Type B pancreatic cell (in vitro differentiated cells): ENCODE measurements around the gene HCFC1. TPM values are rescaled to one million over a fixed set of nuclear protein-coding genes. Genes with fewer than 3 reads are reported as not detected.

Experiments
- DNase-seq: peaks from one replicate; pipeline ENCODE4 v3.0.0; 2021; ENCODE audit warnings: mixed read lengths; ENCODE audit not compliant: unreplicated experiment; ENCODE audit errors: extremely low spot score
- H3K27ac Mint-ChIP-seq: 2 replicates; pipeline ENCODE4 v1.8.0; 2021; ENCODE audit warnings: mild to moderate bottlenecking, mixed read lengths
- H3K27me3 Mint-ChIP-seq: 2 replicates; pipeline ENCODE4 v1.8.0; 2021; ENCODE audit warnings: mixed read lengths
- H3K36me3 Mint-ChIP-seq: 2 replicates; pipeline ENCODE4 v1.8.0; 2021; ENCODE audit warnings: mixed read lengths
- H3K4me1 Mint-ChIP-seq: one replicate; pipeline ENCODE4 v1.8.0; 2021; ENCODE audit warnings: mixed read lengths; ENCODE audit not compliant: unreplicated experiment
- H3K4me3 Mint-ChIP-seq: 2 replicates; pipeline ENCODE4 v1.8.0; 2021; ENCODE audit warnings: mild to moderate bottlenecking, mixed read lengths
- H3K9me3 Mint-ChIP-seq: 2 replicates; pipeline ENCODE4 v1.8.0; 2021; ENCODE audit warnings: mixed read lengths
- CTCF ChIP-seq: fragments of 200-600 bp; sonication (generic); conservative IDR thresholded peaks from 2 replicates; pipeline ENCODE4 v1.5.0; 2021; ENCODE audit warnings: antibody characterized with exemption, mild to moderate bottlenecking
- total RNA-seq: library from RNA; stranded (reverse); gene quantifications from 2 replicates; pipeline ENCODE4 v1.2.1, GENCODE V29; 2021; ENCODE audit warnings: low replicate concordance

HCFC1 gene
- total RNA-seq, 1 donor from 2014 or later, result 98.0 TPM

GRCh38 chrX:153909980-153910360 is 61.6 kb downstream of the HCFC1 start:
- no peak overlapping the region for H3K27ac Mint-ChIP-seq
- no peaks in the 10 kb centered on the region for H3K36me3 Mint-ChIP-seq
- TF ChIP-seq CTCF, result no peak
- H3K4me3 Mint-ChIP-seq, result no peak overlapping the region
- no peaks in the 10 kb centered on the region for H3K9me3 Mint-ChIP-seq
- no peaks in the 10 kb centered on the region for H3K27me3 Mint-ChIP-seq
- no peaks in the 10 kb centered on the region for H3K4me1 Mint-ChIP-seq
- no peak for DNase-seq

GRCh38 chrX:153909024-153909979 is 62.3 kb downstream of the HCFC1 start:
- Mint-ChIP-seq H3K9me3 (no peaks in the 10 kb centered on the region), H3K36me3 (no peaks in the 10 kb centered on the region), H3K4me1 (no peaks in the 10 kb centered on the region), H3K27me3 (no peaks in the 10 kb centered on the region), H3K27ac (no peak overlapping the region), H3K4me3 (no peak overlapping the region)
- no peak for DNase-seq
- TF ChIP-seq CTCF, result no peak

- TF ChIP-seq CTCF, result no peak
- Mint-ChIP-seq H3K9me3 (no peaks in the 10 kb centered on the region), H3K36me3 (no peaks in the 10 kb centered on the region), H3K4me3 (no peak overlapping the region), H3K27ac (no peak overlapping the region), H3K27me3 (no peaks in the 10 kb centered on the region), H3K4me1 (no peaks in the 10 kb centered on the region)
- no peak for DNase-seq
These were observed 63.3 kb downstream of the HCFC1 start for GRCh38 chrX:153908219-153908860.

GRCh38 chrX:153907456-153907855 is 64.2 kb downstream of the HCFC1 start:
- H3K9me3 Mint-ChIP-seq, result no peaks in the 10 kb centered on the region
- no peak for DNase-seq
- TF ChIP-seq CTCF, result no peak
- H3K27ac Mint-ChIP-seq, result no peak overlapping the region
- H3K4me1 Mint-ChIP-seq, result no peaks in the 10 kb centered on the region
- no peak overlapping the region for H3K4me3 Mint-ChIP-seq
- no peaks in the 10 kb centered on the region for H3K36me3 Mint-ChIP-seq
- no peaks in the 10 kb centered on the region for H3K27me3 Mint-ChIP-seq

- no peak for TF ChIP-seq CTCF
- DNase-seq, result no peak
- no peaks in the 10 kb centered on the region for H3K4me1 Mint-ChIP-seq
- H3K27ac Mint-ChIP-seq, result no peak overlapping the region
- no peaks in the 10 kb centered on the region for H3K9me3 Mint-ChIP-seq
- H3K4me3 Mint-ChIP-seq, result no peak overlapping the region
- no peaks in the 10 kb centered on the region for H3K27me3 Mint-ChIP-seq
- no peaks in the 10 kb centered on the region for H3K36me3 Mint-ChIP-seq
These were observed 65.3 kb downstream of the HCFC1 start for GRCh38 chrX:153906126-153906917.
